NCI-H187 (cell line): ENCODE data around the gene PNPLA7.
"Not testable (repeated sequence)": the region's sequence is repeated elsewhere in the genome, so short reads cannot be mapped to it uniquely, and the experiment has no call there.

Source experiments
- DNase-seq, 2 experiments: peaks; one replicate each; lab custom pipeline; 2025; lab: John Stamatoyannopoulos, UW

The PNPLA7 gene

DNA sequence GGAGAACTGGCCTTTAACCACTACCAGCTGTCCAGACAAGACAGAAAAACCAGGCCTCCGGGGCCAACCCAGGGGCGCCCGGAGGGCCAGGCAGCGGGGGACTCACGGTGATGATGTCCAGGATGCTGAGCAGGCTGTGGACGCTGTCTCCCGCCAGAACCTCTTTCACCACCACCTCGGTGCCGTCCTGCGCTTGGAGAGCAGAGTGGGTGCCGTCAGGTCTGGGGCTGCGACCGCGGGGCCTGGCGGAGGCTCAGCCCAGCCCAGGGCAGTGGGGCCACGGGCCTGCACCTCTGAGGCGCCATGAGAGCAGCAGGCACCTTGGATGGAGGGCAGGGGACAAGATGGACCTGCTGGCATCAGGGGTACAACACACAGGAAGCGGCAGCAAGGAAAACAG is 9.7 kb downstream of the PNPLA7 start:
- no peak for DNase-seq

DNA sequence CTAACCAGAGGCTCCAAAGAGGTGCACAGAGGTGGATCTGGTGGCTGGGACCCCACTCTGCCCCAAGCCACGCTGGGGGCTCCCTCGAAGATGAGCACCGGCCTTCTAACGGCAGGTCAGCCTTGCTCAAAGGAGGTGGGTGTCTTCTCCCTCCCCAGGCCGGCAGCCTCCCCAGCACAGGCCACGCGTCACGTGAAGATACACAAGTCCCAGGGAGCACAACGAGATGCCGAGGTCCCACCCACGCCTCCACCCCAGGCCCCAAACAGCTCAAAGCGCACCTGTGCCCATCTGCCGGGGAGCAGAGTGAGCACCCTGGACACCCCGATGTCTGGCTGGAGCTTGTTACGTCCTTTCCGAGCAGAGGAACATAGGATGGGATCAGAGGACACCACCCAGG is 12.1 kb downstream of the PNPLA7 start:
- DNase-seq, result no peak

DNA sequence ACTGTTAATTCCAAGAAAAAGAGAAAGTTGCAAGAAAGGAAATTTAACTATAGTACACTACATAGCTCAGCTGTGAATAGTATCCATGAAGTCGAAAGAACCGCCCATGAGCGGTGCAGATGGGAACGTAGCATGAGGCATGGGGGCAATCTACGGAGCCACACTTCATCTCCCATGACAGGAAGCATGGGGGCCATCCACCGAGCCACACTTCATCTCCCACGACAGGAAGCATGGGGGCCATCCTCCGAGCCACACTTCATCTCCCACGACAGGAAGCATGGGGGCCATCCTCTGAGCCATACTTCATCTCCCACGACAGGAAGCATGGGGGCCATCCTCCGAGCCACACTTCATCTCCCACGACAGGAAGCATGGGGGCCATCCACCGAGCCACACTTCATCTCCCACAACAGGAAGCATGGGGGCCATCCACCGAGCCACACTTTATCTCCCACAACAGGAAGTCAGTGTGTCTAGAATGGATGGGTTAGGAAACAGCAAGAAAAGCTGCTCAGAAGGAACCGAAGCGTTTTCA is 13.5 kb downstream of the PNPLA7 start:
- DNase-seq, result not testable (repeated sequence)

- no peak for DNase-seq
Observed at GRCh38 chr9:137535120-137535428, 15.1 kb downstream of the PNPLA7 start.

DNA sequence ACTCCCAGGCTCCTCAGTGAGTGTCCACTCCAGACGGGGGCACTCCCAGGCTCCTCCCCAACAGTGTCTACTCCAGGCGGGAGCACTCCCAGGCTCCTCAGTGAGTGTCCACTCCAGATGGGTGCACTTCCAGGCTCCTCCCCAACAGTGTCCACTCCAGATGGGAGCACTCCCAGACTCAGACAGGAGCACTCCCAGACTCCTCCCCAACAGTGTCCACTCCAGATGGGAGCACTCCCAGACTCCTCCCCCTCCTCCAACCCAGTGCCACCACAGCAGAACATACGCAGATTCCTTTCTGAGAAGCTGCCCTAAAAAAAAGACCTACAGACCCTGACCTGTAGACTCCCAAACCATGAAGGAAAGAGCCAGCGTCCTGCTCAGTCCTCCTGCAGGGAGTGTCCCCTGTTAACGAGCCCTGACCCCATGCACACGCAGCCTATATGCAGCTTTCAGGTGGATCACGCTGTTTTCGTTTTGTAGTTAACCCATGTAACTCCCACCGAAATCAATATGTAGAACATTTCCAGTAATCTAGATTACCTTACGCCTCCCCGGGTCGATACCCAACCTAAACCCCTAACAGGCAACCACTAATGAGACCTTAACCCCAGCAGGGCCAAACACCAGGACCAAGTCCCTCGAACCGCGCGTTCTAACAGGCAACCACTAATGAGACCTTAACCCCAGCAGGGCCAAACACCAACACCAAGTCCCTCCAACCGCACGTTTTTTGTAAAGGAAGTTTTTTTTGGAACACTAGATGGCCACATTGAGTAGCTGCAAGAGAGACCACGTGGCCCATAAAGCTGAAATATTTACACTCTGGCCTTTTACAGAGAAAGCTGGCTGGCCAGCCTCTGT is 15.7 kb downstream of the PNPLA7 start:
- DNase-seq, result peak in 1 of 2 experiments; percentile 35

- not testable (repeated sequence) for DNase-seq
Observed at GRCh38 chr9:137532891-137533468, 17.2 kb downstream of the PNPLA7 start.

- DNase-seq, result no peak
Observed at GRCh38 chr9:137531099-137531765, 19.0 kb downstream of the PNPLA7 start.

GRCh38 chr9:137530331-137530730 is 19.9 kb downstream of the PNPLA7 start:
- no peak for DNase-seq

DNA sequence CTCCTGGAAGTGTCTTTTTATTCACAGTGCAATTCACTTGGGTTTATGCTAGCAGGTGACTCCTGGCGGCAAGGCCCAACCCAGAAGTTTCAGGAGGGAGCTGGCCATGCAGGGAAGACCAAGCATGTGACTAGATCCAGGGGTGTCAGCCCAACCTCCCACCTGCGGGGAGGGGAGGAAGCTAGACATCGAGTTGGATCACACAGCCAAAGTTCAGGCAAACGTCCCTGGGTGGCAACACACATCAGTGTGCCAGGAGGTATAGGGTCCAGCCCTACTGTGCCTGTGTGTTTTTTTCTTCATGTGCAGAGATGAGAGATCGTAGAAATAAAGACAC is 25.3 kb downstream of the PNPLA7 start:
- DNase-seq, result no peak

GRCh38 chr9:137524161-137524980 is 25.8 kb downstream of the PNPLA7 start:
- no peak for DNase-seq

- no peak for DNase-seq
Observed at GRCh38 chr9:137522746-137523455, 27.3 kb downstream of the PNPLA7 start.

GRCh38 chr9:137521405-137521985 is 28.7 kb downstream of the PNPLA7 start:
- no peak for DNase-seq

DNA sequence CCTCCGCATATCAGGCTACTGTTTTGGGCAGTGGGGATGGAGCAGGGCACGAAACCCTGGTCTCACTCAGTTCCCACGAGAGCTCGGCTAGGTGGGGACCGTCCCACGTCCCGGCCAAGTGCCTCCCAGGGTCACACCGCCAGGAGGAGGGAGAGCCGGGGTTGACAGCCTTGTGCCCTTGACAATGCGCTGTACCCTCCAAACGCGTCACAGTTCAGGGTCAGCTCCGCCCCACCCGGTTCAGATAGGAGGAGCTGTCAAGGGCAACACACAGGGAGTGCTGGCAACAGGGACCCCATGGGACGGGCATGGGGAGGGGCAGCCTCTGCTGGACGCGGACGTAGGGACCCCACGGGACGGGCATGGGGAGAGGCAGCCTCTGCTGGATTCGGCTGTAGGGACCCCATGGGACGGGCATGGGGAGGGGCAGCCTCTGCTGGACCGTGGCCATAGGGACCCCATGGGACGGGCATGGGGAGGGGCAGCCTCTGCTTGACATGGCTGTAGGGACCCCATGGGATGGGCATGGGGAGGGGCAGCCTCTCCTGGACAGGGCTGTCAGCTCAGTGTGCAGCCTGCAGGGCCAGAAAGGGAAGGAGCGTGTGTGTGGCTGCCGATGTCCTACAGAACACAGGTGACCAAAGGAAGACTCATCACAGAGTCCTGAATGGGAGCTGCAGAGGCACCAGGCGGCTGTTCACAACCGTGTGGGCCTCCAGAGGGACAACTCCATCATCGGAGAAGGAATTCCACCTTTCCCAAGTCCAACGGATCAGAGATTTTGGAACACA is 29.4 kb downstream of the PNPLA7 start:
- no peak for DNase-seq

- DNase-seq, result no peak
Observed at GRCh38 chr9:137519553-137519952, 30.6 kb downstream of the PNPLA7 start.

DNA sequence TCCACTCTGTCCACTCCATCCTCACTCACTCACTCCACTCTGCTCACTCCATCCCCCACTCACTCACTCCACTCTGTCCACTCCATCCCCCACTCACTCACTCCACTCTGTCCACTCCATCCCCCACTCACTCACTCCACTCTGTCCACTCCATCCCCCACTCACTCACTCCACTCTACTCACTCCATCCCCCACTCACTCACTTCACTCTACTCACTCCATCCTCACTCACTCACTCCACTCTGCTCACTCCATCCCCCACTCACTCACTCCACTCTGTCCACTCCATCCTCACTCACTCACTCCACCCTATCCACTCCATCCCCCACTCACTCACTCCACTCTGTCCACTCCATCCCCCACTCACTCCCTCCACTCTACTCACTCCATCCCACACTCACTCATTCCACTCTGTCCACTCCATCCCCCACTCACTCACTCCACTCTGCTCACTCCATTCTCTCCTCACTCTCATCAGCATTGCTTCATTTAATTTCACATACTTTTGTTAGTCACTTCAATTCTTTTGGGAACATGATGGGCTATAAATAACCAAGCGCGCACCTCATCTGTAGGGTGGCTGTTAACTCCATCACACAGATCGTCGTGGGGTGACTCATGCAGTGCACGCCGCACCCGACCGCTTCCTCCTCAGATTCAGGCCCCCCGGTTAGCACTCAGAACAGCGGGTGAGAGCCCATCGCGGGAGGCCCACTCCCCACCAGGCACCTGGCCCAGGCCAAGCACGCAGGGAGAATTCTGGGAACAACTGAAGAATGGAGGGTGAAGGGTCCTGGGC is 31.3 kb downstream of the PNPLA7 start:
- DNase-seq, result not testable (repeated sequence)

- DNase-seq, result no peak
Observed at GRCh38 chr9:137516144-137516917, 33.9 kb downstream of the PNPLA7 start.

DNA sequence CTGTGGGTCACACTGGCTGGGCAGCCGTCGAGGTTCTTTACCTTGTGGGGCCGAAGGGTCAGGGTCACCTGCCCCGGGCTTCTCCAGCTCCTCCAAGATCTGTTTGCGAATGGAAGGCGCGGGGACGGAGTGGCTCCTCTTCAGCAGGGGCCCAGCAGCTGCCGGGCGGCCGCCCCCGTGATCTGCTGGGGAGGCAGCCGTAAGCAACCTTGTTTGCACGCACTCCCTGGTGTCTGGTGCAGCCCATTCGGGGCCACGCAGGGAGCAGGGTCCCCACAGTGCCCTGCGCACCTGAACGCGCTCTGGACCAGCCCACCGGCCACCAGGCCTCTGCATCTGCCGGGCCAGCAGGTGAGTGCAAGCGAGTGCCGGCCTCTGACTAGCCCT is 34.9 kb downstream of the PNPLA7 start:
- no peak for DNase-seq

DNA sequence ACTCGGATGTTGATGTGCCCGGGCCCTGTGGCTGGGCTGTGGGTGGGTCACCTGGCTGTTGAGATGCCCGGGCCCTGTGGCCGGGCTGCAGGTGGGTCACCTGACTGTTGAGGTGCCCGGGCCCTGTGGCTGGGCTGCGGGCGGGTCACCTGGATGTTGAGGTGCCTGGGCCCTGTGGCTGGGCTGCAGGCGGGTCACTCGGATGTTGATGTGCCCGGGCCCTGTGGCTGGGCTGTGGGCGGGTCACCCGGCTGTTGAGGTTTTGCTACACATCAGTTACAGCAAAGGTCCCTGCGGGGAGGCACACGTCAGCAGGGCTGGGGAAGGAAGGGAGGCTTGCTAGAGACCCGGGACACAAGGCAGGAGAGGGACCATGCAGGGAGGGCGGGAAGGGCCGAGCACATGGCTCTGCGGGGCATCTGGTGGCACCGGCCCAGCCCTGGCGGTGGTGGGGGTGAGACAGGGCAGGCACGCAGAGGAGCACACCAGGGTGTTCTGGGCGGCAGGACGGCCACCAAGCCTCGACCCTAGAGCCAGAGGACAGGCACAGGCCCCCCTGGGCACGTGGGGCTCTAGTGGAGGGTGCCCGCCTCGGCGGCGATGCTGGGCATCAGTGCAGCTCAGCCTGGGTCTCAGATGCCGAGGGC is 35.4 kb downstream of the PNPLA7 start:
- no peak for DNase-seq
